Left cardiac atrium (tissue), 4 donors: ENCODE data around the gene WNT8B. TPM values are rescaled to one million over a fixed set of nuclear protein-coding genes. Genes with fewer than 3 reads are reported as not detected.

Experiments used
- ATAC-seq, 2 donors: fragments of 200-7000 bp; cut with Tn5 transposase; one replicate each; pipeline ENCODE4 v1.9.1; 2020; ENCODE audit warnings: mild to moderate bottlenecking in 2 of 2, moderate library complexity in 2 of 2
- DNase-seq: peaks from one replicate; pipeline ENCODE4 v3.0.0-alpha.2; 2020
- intact Hi-C, 2 donors: fragments of 100-400 bp; cut with DNase I; formaldehyde crosslinking; loops; one replicate each; pipeline versions ENCODE4 v1.14.1 to v1.15.1; 2022 to 2023
- total RNA-seq, 2 donors: library from RNA; stranded (reverse); fragmentation: NEBNext Ultra II Directional; extraction: Animal tissue kit (Norgen Biotek cat#: 25700); gene quantifications; one replicate each; pipeline ENCODE4 v1.2.1, GENCODE V29; 2021
- donor health status: DM: no; HTN: yes; CAD: no.
- donor health status: DM: no; HTN: yes; CAD: no; lungs with severe emphysema.
- donor health status: DM: yes; HTN: yes; CAD: no.
- donor health status: Dilated cardiomyopathy.

Gene WNT8B
- total RNA-seq, 2 donors from 2014 or later = not detected

GRCh38 chr10:100510533-100511308 is 47.9 kb downstream of the WNT8B start:
- DNase-seq (no peak), ATAC-seq (peak; percentile 42 to 64)
- intact Hi-C loops = loop anchor here in 1 of 2 donors (5.0 kb wide), 1 partner anchor 173 kb away; no protein-coding TSS in a partner anchor

GRCh38 chr10:100515612-100516011 is 52.8 kb downstream of the WNT8B start:
- ATAC-seq = no peak
- intact Hi-C loops = loop anchor here in 1 of 2 donors (5.0 kb wide), 1 partner anchor 178 kb away; no protein-coding TSS in a partner anchor
- no peak for DNase-seq

GRCh38 chr10:100516847-100517246 is 54.0 kb downstream of the WNT8B start:
- intact Hi-C loops = loop anchor here in 1 of 2 donors (5.0 kb wide), 1 partner anchor 180 kb away; no protein-coding TSS in a partner anchor
- no peak for ATAC-seq

GRCh38 chr10:100518761-100519241 is 56.0 kb downstream of the WNT8B start:
- DNase-seq (peak; percentile 69), ATAC-seq (peak; percentile 61 to 73)
- intact Hi-C loops = loop anchor here in 1 of 2 donors (5.0 kb wide), 1 partner anchor 182 kb away; no protein-coding TSS in a partner anchor

More at GRCh38 chr10:100516847-100517246, 54.0 kb downstream of the WNT8B start:
- no peak for DNase-seq

GRCh38 chr10:100519311-100520051 is 56.7 kb downstream of the WNT8B start, which contains the start of gene SEC31B:
Gene SEC31B, minus strand, starts transcription at chr10:100519861. Its CDS starts 2,909 bp downstream, at chr10:100516952.
- DNase-seq (peak; percentile 48), ATAC-seq (peak; percentile 83 to 86)
- intact Hi-C loops = loop anchor here in 1 of 2 donors (5.0 kb wide), 1 partner anchor 182 kb away; no protein-coding TSS in a partner anchor

GRCh38 chr10:100520811-100521210 is 58.0 kb downstream of the WNT8B start:
- intact Hi-C loops = no loop called here
- ATAC-seq (no peak), DNase-seq (no peak)

GRCh38 chr10:100522107-100522801 is 59.4 kb downstream of the WNT8B start:
- ATAC-seq = no peak
- intact Hi-C loops = no loop called here

GRCh38 chr10:100522945-100523344 is 60.1 kb downstream of the WNT8B start:
- DNase-seq (no peak), ATAC-seq (no peak)
- intact Hi-C loops = no loop called here

More at GRCh38 chr10:100522107-100522801, 59.4 kb downstream of the WNT8B start:
- DNase-seq = no peak

GRCh38 chr10:100524206-100524605 is 61.4 kb downstream of the WNT8B start:
- no peak for DNase-seq
- intact Hi-C loops = no loop called here
- no peak for ATAC-seq

- ATAC-seq (no peak), DNase-seq (no peak)
- intact Hi-C loops = no loop called here
These were observed 61.8 kb downstream of the WNT8B start for GRCh38 chr10:100524638-100525037.

- intact Hi-C loops = no loop called here
- no peak for DNase-seq
- ATAC-seq = no peak
These were observed 65.5 kb downstream of the WNT8B start for GRCh38 chr10:100528123-100528886.

GRCh38 chr10:100528921-100529474 is 66.2 kb downstream of the WNT8B start:
- peak in 1 of 2 donors; percentile 7 for ATAC-seq
- intact Hi-C loops = no loop called here
- peak; percentile 27 for DNase-seq

GRCh38 chr10:100529475-100530298 is 66.9 kb downstream of the WNT8B start, which contains the start of gene NDUFB8:
Gene NDUFB8, minus strand, starts transcription at chr10:100529871. Its CDS starts 20 bp downstream, at chr10:100529851.
- DNase-seq = peak; percentile 93
- intact Hi-C loops = no loop called here
- ATAC-seq = peak; percentile 95 to 96

GRCh38 chr10:100531761-100532160 is 69.0 kb downstream of the WNT8B start:
- ATAC-seq = no peak
- DNase-seq = no peak
- intact Hi-C loops = no loop called here
